GM20000 (cell line): ENCODE results near the gene NR6A1.

Source experiments
- DNase-seq: peaks from one replicate; pipeline ENCODE4 v3.0.0; 2012; ENCODE audit warnings: low spot score
- CTCF ChIP-seq: IDR thresholded peaks from 2 replicates; pipeline ENCODE4 v1.5.1; 2012; ENCODE audit warnings: mild to moderate bottlenecking, control low read depth; ENCODE audit errors: extremely low read depth, missing control alignments

NR6A1 gene

GRCh38 chr9:124761196-124761595 is 9.9 kb downstream of the NR6A1 start:
- no peak for TF ChIP-seq CTCF
- no peak for DNase-seq

GRCh38 chr9:124760719-124761118 is 10.4 kb downstream of the NR6A1 start:
- no peak for DNase-seq
- no peak for TF ChIP-seq CTCF

- TF ChIP-seq CTCF: no peak
- DNase-seq: no peak
These were observed 11.8 kb downstream of the NR6A1 start for GRCh38 chr9:124759327-124759726.

GRCh38 chr9:124758691-124759090 is 12.4 kb downstream of the NR6A1 start:
- no peak for TF ChIP-seq CTCF
- no peak for DNase-seq

- no peak for TF ChIP-seq CTCF
- DNase-seq: no peak
These were observed 13.1 kb downstream of the NR6A1 start for GRCh38 chr9:124758061-124758460.

- TF ChIP-seq CTCF: no peak
- no peak for DNase-seq
These were observed 13.5 kb downstream of the NR6A1 start for GRCh38 chr9:124757616-124758015.

GRCh38 chr9:124756011-124756410 is 15.1 kb downstream of the NR6A1 start:
- no peak for TF ChIP-seq CTCF
- DNase-seq: no peak
